GM19025 (cell line): ENCODE measurements around the gene ZBTB21.
"Not testable (repeated sequence)": the region's sequence is repeated elsewhere in the genome, so short reads cannot be mapped to it uniquely, and the experiment has no call there.

Source experiments
- ATAC-seq: cut with Tn5 transposase; IDR thresholded peaks from one replicate; pipeline ENCODE4 v1.9.1; 2021; ENCODE audit warnings: mild to moderate bottlenecking, low read depth, moderate library complexity; ENCODE audit not compliant: unreplicated experiment

The ZBTB21 gene

DNA sequence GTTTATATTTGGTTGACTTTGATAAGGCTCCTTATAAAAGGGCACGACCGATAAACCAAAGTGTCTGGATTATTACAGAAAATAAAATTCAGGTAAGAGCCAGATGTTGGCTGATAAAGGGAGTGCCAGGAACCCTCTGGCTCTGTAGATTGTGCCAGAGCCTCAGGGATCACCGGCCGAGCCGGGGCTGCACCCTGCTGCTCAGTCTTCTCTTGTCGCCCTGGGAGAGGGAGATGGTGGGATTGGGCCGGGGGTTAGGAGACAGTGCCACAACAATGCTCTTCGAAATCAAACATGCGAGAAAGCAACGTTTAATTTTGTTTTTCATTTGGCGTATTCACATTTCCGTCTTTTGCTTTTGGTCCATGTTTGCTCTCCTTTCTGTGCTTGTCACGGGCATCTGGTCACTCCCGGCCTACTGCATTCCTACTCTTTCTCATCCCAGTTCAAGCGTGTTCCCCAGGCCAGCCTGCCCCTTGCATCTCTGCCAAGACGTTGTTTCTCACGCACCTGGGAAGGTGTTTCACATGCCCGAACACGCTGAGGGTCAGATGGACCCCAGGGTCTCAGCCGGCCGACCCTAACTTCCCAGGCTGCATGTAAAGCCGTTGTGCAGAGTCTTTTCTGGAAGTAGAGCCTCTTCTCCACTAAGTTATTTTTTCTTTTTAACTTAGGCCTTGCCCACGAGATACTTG lies 37.5 kb downstream of the ZBTB21 start:
- no peak for ATAC-seq

DNA sequence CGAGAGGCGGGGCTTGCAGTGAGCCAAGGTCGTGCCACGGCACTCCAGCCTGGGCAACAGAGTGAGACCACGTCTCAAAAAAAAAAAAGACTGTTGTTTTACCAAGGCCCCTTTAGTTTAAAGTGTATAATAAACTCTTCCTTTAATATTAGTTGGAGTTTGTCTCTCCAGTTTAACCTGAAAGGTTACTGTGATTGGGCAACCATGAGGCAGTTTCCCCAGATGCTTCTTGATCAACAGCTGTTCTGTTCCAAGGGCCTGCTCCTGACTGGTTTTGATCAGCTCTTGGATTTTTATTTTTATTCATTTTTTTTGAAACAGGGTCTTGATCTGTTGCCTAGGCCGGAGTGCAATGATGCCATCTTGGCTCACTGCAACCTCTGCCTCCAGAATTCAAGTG lies 38.3 kb downstream of the ZBTB21 start:
- ATAC-seq: no peak

DNA sequence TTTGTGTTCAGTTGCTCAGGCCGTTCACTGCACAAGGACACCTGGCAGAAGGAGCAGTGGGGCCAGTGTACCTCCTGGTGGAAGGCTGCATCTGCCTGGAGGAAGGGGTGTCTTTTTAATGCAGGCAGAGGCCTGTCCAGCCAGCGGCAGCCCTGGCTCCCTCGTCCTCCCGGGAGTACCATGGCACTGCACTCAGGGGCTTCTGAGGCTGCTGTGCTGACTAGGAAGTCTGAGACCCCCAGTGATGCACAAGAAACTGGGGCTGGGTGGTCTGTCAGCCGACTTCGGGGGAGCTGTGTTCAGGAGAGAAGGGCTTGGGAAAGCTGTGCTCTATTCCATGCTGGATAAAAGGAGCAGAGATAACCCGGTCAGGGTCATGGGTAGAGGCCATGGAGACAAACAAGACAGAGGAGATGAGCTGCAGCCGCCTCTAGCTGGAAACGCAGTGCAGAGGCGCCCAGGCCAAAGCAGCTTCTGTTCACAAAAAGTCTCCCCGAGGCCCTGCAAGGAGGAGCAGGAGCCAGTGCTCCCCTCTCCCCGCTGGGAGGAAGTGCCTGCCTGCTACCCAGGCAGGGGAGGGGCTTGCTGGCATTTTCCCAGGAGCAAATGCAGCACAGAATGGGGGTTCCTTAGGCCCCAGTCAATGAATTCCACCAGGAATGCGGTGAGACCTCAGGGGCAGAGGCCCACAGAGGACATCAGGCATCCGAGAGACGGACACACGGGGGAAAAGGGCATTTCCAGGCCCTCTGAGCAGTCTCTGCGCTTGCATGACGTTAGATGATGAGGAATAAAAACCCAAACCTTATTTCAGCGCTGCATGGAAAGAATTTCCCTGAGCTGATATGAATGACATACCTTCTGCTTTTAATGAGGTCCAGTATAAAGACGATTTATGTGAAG lies 39.2 kb downstream of the ZBTB21 start:
- no peak for ATAC-seq

DNA sequence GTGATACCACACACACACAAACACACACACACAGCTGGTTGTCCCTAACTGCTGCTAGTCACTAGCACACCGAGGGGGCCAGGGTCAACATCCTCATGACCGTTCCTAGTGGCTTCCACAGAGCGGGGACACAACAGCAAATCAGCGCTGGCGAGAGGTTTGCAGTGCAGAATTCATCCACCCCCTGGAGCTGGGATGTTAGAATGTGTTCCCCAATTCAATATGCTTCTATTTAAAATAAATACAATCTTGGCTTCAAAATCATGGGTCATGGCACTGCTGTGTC lies 40.1 kb downstream of the ZBTB21 start:
- ATAC-seq: no peak

DNA sequence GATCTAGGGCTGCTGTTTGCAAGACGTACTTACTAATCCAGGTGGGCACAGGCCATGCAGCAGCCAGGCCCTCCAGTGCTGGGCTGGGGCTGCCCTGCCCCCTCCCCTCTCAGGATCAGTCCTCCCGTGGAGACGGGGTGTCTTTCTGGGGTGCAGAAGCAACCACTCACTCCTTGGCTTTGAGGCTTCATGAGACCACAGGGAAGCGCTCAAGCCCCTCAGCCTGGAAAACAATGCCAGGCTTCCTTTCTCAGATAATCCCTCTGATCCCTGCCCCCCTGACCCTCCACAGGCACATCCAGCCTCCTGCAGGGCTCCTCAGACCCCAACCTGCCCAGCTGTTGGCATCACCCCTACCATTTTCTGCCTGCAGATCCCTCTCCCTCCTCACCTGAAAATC lies 42.5 kb downstream of the ZBTB21 start:
- ATAC-seq: no peak

DNA sequence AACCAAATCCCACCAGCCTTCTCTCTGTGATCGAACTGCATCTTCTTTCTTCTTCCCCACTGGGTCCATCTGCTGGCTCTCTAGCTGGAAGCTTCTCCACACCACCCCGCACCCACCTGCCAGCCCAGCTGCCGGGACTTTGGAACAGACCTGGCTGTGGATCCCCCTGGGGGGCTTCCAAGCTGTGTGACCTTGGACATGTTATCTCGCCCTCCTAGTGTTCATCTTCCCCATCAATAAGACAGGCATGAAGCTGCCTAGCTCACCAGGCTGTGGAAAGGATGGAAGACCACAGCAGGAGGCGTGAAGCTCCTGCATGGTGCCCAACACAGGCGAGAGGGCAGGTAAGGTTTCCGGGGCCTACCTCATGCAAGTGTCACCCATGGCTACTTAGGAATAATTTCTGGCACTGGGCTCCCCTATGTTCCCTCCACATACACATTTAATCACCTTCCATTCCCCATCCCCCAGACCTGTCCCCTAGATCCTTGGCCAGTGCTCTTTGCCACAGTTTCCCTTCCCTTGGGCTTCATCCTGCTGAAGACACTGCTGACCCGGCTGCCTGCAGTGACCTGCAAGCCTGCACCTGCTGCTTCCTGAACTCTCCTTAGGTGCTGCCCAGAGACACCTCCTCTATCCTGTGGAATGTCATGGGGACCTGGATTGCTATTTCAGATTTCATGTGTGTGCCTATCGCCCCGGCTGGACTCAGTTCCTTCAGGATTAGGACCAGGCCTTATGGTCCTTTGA lies 43.1 kb downstream of the ZBTB21 start:
- ATAC-seq: no peak

DNA sequence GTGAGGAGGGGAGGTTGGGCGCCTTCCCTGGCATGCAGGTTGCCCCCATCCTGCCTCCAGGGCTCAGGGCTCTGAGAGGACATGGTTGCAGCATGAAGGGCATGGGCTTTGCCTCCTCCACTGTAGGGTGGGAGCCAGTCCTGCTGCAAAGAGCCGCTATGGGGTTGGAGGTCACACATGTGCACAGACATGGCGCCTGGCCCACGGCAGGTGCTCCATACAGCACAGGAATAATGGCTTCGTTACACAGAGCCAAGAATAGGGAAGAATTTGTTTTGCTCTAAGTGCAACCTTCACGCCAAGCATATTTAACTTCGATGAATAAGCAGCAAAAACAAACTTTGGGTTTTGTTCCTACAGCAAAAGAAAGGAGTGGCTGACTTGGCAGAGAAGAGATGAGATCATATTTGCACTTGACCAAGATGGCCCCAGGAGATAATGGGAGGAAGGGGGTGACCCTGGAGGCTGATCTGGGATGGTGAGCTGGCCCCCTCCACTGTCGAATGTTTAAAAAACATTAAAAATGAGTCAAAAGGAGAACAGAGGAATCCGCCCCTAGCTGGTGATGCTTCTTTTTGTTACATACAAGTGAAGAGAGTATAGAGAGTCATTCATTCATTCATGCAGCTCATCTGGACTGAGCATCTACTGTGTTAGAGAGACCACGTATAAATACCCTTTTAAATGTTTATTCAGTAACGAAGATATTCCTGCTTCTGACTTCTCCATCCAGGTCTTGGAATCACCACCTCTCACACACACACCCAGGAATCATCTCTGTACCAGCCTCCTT lies 43.9 kb downstream of the ZBTB21 start:
- ATAC-seq: no peak

DNA sequence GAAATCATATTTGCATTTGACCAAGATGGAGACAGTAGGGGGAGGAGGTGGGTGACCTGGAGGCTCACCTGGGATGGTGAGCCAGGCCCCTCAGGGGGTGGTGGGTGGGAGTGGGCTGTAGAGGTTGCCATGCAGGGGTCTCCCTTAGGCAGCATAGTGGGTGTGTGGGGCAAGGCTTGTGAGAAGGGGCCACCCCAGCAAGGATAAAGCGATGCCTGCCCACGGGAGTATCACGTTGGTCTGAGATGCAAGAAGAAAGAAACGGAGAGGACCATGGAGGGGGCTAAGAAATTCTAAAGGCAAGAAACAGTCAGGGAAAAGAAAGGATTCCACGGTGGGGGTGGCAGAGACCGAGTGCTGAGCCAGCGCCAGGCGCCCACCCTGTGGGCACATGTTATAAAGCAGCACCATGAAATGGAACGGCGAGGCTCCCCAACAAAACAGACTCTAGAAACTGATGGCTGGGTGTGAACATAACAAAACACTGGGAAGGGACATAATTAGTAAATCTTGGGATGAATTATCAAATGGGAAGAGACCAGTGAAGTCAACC lies 44.6 kb downstream of the ZBTB21 start:
- no peak for ATAC-seq

DNA sequence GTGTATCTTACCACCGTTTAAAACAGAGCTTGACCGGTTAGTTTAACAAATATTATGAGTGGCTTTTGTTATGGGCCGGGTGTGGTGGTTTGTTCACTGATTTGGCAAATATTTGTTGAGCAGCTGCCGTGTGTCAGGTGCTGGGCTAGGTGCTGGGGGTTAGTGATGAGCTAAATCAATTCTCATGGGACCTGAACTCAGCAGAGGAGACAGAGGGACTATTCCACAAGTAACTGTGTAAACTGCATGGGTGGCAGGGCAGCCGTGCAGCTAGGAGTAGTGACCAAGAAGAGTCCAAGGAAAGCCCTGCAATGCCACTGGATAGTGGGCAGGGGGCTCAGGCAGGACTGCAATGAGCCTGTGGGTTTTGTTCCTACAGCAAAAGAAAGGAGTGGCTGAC lies 45.1 kb downstream of the ZBTB21 start:
- ATAC-seq: no peak

DNA sequence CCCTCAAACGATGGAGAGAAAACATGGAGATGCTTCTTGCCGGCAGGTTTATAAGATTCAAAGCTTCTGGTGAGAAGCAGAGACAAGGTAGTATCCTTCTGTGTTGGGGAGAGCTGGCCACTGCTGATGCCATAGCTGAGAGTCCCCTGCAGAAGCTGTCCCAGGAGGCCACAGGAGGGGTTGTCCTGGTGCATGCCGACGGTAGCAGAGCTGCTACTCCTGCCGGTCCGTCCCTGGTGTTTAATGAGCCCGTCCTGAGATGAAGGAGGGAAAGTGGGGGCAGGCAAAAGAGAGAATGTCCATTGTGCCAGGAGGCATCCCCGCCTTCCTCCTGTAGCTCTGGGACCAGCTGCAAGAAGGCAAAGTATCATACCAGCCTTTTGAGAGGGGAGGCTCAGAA lies 46.0 kb downstream of the ZBTB21 start:
- no peak for ATAC-seq

DNA sequence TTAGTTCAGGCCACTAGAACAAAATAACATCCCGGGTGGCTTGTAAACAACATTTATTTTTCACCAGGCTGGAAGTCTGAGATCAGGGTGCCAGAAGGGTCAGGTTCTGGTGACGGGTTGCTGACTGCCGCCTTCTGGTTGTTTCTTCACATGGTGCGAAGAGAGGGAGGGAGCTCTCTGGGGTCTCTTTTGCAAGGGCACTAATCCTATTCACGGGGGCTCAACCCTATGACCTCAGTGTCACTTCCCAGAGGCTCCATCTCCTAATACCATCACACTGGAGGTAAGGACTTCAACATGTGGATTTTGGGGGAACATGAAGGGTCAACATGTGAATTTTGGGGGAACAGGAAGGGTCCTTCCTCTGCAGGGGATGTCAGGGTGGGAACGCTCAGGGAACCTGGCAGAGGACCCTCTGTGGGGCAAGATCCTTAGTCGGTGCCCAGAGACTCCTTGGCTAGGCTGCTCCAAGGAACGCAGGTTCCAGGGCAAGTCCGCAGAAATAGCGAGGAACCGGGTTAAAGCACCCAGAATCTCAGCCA lies 47.7 kb downstream of the ZBTB21 start:
- ATAC-seq: no peak

DNA sequence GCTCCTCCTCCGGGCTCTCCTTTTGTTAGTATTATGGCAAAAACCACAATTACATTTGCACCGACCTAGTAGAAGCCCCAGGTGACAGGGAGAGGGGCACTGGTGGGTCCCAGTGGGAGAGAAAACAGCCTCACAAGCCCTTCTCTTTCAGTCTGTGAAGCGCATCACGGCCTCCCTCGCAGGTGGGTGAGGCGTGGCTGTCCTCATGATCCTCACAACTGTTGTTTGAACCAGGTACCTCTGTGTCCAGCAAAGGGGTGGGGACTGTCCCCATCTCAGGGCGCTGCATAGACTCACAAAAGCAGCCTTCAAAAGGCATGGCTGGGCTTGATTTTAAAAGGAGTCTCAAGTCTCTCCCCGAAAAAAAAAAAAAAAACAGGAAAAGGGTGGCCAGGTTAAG lies 48.4 kb downstream of the ZBTB21 start:
- no peak for ATAC-seq

DNA sequence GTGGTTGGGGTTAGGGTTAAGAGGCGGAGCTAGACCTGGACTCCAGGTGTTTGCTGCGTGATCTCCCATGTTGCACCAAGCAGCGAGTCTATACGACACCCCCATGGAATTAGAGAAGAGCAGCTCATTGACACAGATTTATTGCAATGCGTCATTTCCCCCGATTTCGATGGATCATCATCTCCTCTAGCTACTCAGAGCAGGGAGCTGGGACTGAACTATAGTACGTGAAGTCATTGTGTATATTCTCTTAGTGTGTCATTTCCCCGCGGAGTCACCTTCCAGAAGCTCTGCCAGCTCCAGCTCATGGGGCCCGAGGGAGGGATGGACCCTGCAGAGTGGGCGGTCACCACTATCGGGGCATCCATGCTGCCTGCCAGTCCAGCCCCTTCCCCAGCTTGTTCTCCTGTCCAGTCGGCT lies 48.9 kb downstream of the ZBTB21 start:
- no peak for ATAC-seq

DNA sequence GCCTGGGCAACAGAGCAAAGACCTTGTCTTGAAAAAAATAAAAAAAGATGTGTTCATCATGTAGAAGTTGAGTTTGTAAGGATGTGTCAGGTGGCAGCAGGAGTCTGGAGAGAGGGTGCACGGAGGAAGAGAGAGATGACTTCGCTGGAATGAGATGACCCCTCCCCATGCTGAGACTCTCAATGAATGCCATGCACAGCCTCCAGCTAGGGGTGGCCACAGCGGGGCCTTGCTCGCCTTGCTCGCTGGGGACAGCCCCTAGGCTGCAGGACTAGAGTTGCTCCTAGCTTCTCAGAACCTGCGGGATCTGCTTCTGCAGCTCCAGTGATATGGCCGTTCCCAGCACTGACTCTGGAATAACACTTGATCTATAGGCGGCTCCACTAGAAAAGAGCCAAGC lies 49.8 kb downstream of the ZBTB21 start:
- ATAC-seq: no peak

DNA sequence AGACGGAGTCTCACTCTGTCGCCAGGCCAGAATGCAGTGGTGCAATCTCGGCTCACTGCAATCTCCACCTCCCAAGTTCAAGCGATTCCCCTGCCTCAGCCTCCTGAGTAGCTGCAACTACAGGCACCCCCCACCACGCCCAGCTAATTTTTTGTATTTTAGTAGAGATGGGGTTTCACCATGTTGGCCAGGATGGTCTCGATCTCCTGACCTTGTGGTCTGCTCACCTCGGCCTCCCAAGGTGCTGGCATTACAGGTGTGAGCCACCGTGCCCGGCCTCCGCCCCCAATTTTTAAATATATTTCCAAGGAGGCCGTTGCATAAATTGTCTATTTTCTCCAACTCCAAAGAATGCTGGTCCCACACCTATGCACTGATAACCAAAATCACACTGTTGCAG lies 50.5 kb downstream of the ZBTB21 start:
- ATAC-seq: not testable (repeated sequence)

DNA sequence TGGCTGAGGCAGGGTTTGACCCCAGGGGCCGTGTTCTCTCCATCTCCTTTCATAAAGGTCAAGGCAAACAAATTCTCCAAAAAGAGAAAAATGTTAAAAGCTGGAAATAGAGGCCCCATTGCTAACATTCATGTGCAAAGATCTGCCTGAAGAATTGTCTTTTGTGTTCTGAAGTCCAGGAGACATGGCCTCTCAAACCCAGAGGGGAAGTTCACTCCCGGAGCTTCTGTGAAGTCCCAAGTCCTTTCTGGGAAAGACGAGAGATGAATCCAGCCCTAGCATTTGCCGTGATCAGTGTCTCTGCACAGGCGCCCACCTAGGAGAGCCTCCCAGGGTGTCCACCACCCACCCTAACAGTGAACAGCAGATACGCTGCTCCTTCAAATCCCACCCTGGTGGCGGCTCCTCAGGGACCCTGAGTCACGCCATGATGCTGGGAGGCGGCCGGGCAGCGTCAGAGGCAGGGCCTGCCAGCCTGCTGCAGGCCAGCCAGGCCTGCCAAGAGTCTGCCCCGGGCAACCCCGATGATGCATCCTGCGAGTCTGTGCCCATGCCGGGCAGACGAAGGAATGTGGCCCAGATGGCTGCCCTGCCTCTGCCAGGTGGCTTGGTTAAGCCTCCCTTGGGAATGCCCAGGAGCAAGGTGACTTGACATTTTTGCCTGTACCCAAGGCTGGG lies 51.1 kb downstream of the ZBTB21 start:
- no peak for ATAC-seq

DNA sequence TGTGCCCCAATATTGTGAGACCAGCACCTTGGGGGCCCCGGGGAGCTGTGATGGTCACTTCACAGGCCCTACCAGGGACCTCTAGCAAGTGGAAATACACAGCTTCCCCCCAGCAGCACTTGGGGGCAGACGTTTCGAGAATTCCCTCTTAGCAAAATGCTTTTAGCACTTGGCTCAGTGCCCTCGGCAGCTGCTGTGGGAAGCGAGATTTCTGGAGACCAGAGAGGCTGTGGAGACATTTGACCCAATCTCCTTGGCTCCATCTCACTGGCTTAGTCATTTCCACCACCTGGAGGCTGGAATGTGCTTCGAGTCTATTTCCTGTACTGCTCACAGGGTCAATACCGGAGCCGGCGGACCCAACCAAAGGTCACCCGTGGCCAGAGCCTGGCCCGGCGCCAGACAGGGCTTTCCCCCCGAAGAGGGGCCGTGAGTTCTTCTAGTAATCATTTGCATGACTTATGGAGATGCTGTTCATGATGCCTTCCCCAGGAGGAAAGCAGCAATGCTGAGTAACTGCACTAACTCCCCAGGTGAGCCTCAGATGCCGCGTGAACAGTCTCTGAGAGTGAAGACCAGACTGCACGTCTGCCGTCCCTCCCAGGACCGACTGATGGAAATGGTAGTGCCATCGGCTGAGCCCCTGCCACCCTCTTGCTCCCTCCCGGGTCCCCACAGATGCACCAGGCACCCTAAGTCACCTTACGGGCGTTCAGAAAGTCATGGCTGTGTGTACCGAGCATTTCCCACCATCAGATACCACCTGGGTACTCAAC lies 52.0 kb downstream of the ZBTB21 start:
- ATAC-seq: no peak

DNA sequence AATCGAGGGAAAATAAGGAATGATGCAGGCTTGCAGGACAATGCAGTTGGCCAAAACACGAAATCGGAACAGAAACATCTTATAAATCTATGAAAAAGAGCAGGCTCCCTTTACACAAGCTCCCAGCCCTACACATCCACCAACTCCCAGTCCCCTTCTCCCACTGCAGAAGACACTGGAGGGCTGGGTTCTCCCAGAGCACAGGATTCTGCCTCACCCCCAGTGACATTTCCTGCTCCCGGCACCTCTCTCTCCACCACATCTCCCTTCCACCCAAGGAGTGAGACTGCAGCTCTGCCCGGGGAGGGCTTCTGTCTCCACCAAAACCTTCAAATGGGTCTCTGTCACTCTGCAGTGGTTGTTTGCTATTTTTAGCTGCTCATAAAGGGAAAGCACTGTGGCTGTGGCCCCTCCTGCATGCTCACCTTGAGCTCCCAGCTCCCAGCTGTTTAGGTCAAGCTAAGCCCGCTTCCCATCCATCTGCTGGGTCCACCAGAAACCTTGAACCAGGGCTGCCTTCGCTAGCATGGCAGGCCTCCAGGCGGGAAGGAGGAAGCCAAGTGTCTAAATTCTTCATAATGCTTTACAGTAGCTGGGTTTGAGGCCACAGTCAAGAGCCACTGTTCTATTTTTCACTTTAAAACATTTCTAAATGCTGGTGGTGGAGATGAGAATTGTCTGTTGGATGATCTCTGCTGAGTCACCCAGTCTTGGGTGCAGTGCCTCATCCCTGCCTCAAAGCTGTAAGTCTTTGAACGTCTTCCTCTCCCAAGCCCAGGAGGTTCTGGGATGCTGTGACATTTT lies 53.0 kb downstream of the ZBTB21 start:
- ATAC-seq: no peak
